ENCODE data around the gene PCDH20.

DNA sequence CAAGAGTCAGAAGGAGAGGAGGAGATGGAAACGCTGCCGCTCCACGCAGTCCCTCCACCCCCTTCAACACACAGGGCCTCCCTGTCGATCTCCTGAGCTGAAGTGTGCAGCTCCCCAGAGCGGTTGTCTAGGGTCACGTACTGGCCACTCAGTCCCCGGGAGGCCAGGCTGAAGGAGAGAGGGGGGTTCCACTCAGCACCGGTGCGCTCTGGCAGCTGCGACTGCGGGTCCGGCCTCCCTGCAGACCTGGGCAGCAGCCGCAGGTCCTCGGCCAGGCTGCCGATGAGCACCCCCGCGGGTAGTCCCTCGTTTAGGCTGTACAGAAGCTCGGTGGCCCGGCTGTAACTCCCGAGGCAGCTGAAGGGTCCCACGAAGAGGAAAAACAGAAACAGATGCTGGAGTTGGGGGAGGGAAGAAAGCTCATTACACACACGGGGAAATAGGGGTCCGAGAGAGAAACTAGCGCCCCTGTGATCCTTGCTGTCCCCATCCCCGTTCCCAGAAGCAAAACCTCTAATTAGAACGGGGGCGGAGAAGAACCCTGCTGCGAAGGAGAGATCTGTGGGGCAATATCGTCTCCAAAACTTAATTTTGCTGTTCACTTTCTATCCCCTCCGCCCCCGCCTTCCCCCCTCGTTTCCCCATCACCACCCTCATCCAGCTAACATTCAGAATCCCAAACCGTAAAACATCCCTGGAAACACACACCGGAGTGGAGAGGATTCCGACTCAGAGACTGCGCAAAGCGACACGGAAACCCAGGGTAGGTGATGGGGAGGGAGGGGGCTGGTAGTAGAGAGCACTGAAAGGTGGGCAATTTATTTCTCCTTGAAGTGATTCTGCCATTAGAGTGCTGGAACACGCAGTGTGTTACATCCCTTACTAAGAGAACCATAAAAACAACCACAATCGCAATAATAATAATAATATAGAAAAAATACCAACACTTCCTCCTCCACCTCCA lies 1.8 kb downstream of the PCDH20 start:
- no peak for TF ChIP-seq CTCF (IDR thresholded peaks at IDR 0.05)
- no peak for TF ChIP-seq POLR2A (IDR thresholded peaks at IDR 0.05)

All from breast epithelium (tissue), 3 donors.